ENCODE data around the gene ATG2A. TPM values are rescaled to one million over a fixed set of nuclear protein-coding genes. Genes with fewer than 3 reads are reported as not detected.

ATG2A gene
- total RNA-seq, 1 donor from 2014 or later = 16.3 TPM

- Mint-ChIP-seq H3K27me3 (ENCODE audit: low read depth) (no peaks in the 10 kb centered on the region), H3K36me3 (ENCODE audit: low read depth) (peaks cover 21% of the 10 kb centered on the region), H3K9me3 (ENCODE audit: low read depth) (no peaks in the 10 kb centered on the region), H3K27ac (ENCODE audit: unreplicated experiment) (no peak overlapping the region), H3K4me1 (ENCODE audit: low read depth) (no peaks in the 10 kb centered on the region), H3K4me3 (ENCODE audit: unreplicated experiment) (no peak overlapping the region)
- TF ChIP-seq CTCF (IDR thresholded peaks at IDR 0.05) = no peak
- DNase-seq (ENCODE audit: low spot score) = peak; percentile 81
Observed at GRCh38 chr11:64897381-64898075, 19.5 kb downstream of the ATG2A start.

GRCh38 chr11:64896448-64897022 lies 20.5 kb downstream of the ATG2A start:
- Mint-ChIP-seq H3K4me1 (ENCODE audit: low read depth) (no peaks in the 10 kb centered on the region), H3K27me3 (ENCODE audit: low read depth) (no peaks in the 10 kb centered on the region), H3K4me3 (ENCODE audit: unreplicated experiment) (no peak overlapping the region), H3K36me3 (ENCODE audit: low read depth) (peaks cover 19% of the 10 kb centered on the region), H3K9me3 (ENCODE audit: low read depth) (no peaks in the 10 kb centered on the region), H3K27ac (ENCODE audit: unreplicated experiment) (no peak overlapping the region)
- TF ChIP-seq CTCF (IDR thresholded peaks at IDR 0.05) = no peak
- DNase-seq (ENCODE audit: low spot score) = peak; percentile 78

- DNase-seq (ENCODE audit: low spot score) = peak; percentile 88
- no peak for TF ChIP-seq CTCF (IDR thresholded peaks at IDR 0.05)
Observed at GRCh38 chr11:64894812-64895452, 22.1 kb downstream of the ATG2A start.

GRCh38 chr11:64894070-64894811 lies 22.8 kb downstream of the ATG2A start:
- peak; percentile 88 for TF ChIP-seq CTCF (IDR thresholded peaks at IDR 0.05)
- no peaks in the 10 kb centered on the region for H3K4me1 Mint-ChIP-seq (ENCODE audit: low read depth)
- no peak overlapping the region for H3K27ac Mint-ChIP-seq (ENCODE audit: unreplicated experiment)
- H3K27me3 Mint-ChIP-seq (ENCODE audit: low read depth) = no peaks in the 10 kb centered on the region
- DNase-seq (ENCODE audit: low spot score) = peak; percentile 93
- H3K36me3 Mint-ChIP-seq (ENCODE audit: low read depth) = peaks cover 10% of the 10 kb centered on the region
- no peaks in the 10 kb centered on the region for H3K9me3 Mint-ChIP-seq (ENCODE audit: low read depth)
- no peak overlapping the region for H3K4me3 Mint-ChIP-seq (ENCODE audit: unreplicated experiment)

More at GRCh38 chr11:64894812-64895452, 22.1 kb downstream of the ATG2A start:
- Mint-ChIP-seq H3K9me3 (ENCODE audit: low read depth) (no peaks in the 10 kb centered on the region), H3K27me3 (ENCODE audit: low read depth) (no peaks in the 10 kb centered on the region), H3K4me3 (ENCODE audit: unreplicated experiment) (no peak overlapping the region), H3K4me1 (ENCODE audit: low read depth) (no peaks in the 10 kb centered on the region), H3K36me3 (ENCODE audit: low read depth) (peaks cover 13% of the 10 kb centered on the region), H3K27ac (ENCODE audit: unreplicated experiment) (no peak overlapping the region)

Data from chondrocyte (in vitro differentiated cells).